KG1 (cell line): ENCODE results near the gene ZDHHC19.
"Not testable (repeated sequence)": the region's sequence is repeated elsewhere in the genome, so short reads cannot be mapped to it uniquely, and the experiment has no call there.

Experiments
- DNase-seq: peaks from one replicate; lab custom pipeline; 2025; lab: John Stamatoyannopoulos, UW

ZDHHC19 gene

DNA sequence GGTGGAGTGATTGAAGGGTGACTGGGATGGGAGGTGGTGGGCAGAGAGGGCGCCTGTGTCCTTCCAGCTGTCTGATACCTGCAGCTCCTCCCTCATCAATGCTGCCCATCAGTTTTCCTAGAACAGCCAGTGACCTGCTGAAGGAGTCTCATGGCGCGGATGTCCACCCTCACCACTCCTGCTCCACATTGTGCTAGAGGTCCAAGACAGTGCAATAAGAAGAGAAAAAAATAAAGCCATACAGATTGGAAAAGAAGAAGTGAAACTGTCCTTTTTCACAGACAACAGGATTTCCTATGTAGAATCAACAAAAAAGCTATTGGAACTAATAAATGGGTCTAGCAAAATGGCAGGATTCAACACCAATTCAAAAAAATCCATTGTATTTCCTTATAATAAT, 7.4 kb downstream of the ZDHHC19 start:
- DNase-seq = no peak

DNA sequence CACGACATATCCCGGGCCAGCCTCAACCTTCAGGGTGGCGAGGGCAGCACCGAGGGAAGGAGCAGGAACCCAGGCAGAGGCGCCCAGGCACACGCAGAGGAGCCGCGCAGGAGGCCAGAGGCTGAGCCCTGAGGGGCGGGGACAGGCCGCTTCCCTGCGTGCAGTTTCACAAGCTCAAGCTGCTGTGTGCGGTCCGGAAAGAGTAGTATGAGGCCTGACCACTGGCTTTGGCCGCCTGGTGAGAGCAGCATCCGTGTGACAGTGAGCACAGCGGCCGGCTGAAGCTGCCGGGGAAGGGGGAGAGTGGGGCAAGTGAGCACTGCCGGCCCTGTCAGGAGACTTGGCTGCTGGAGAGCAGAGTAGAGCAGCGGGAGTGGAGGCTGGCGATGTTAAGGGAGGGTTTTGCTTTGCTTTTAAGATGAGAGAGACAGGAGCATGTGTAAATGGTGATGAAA, 8.7 kb downstream of the ZDHHC19 start:
- DNase-seq = no peak

DNA sequence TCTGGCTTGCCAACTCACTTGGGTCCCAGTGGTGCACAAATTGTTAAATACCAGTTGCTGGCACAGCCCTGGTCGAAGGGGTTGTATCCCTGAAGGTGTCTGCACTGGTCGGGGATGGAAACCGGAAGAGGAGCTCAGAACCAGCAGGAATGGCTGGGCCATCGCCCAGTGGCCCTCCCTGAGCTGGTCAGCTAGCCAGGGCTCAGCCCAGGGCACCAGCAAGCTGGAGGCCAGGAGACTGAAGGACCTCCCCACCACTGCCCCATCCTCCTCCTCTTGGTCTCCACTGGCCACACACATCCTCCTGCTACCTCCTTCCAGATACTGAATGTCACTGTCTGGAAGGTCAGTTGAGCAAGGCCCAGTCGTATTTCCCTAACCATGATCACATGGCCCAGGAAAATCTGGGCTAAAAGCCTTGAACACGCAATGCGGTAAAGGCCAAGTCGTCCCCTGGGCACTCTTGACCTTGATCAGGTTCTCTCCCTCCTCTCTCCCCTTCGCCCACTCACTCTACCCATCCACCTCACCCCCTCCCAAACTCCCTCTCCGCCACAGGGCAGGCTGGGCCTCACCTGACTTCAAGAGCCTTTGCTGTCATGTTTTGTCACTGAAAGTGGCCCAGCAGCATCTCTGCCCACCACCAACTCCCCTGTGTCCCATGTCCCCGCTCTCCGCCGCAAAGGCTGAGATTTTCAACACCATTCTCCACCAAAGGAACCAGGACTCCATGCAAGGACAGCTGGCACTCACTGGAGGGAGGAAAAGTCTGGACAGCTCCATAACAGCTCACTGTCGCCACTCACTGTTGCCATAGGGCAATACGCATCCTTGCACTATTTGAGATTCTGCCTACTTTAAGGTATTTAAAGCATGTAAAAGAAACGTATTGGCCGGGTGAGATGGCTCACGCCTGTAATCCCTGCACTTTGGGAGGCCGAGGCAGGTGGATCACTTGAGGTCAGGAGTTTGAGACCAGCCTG, 12.1 kb downstream of the ZDHHC19 start:
- DNase-seq = no peak

DNA sequence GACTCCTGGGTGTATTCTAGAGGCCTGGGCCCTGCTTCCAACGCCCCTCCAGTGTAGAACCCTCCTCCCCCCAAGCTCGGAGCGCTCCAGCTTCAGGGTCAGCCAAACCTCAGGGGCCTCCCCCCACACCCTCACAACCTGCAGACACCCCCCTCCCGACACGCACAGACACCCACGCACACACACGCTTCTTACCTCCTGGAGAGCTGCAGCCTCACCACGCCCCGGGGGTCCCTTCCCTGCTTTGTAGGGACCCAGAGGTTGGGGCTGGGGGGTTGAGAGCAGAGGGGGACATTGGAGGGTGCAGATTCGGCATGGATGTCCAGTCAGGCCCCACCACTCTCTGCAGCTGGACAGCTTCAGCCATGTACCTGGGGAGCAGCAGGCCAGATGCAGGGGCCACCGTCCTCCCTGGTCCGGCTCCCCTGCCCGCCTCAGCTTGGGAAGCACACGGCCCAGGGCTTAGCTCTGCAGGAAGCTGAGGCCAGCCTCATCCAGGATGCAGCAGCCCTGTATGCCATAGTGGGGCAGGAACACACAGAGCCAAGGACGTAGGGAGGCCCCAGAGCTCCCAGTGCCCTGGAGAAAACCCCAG, 13.0 kb downstream of the ZDHHC19 start:
- DNase-seq = no peak

DNA sequence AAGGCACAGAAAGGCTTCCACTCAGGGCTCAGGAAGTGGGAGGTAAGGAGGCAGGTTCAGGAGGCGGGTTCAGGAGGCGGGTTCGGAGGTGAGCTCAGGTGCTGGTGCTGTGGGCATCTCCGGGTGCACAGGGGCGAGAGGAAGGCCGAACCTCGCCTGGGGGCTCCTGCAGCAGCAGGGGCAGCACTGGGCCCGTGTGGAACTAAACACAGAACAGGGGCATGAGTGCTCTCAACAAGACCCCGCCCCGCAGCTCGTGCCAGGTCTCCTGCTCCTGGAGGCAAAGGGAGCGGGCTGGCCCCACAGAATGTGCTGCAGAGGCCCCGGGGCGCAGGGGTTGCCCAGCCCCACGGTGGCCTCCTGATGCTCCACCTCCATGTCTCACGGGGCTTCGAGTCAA, 13.7 kb downstream of the ZDHHC19 start:
- DNase-seq = no peak

DNA sequence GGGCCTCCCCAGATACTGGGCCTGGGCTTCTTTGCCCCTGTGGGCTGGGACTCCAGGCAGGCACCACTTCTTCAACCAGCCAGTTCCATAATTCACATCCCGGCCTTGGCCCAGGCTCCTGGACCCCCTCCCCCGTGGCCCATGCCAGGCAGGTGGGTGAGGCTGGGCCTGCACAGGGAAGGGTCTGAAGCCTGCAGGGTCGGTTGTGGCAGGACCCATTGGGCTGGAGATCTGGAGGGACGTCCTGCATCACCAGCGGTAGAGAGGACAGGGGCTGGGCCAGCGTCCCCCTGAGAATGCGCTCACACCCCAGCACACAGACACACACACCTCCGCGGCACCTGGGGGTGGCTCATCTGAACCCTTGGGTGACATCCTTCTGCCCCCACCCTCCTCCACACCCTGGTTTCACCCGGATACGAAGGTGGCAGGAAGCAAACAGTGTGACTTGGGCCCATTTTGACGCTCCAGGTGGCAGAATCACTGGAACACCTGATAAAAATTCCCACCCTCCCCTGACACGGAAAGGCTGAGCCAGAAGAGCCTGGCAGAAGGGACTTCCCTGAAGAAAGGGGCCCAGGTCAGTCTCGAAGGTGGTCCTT, 15.4 kb downstream of the ZDHHC19 start:
- DNase-seq = no peak

GRCh38 chr3:196194542-196194915, 16.7 kb downstream of the ZDHHC19 start:
- DNase-seq = no peak

DNA sequence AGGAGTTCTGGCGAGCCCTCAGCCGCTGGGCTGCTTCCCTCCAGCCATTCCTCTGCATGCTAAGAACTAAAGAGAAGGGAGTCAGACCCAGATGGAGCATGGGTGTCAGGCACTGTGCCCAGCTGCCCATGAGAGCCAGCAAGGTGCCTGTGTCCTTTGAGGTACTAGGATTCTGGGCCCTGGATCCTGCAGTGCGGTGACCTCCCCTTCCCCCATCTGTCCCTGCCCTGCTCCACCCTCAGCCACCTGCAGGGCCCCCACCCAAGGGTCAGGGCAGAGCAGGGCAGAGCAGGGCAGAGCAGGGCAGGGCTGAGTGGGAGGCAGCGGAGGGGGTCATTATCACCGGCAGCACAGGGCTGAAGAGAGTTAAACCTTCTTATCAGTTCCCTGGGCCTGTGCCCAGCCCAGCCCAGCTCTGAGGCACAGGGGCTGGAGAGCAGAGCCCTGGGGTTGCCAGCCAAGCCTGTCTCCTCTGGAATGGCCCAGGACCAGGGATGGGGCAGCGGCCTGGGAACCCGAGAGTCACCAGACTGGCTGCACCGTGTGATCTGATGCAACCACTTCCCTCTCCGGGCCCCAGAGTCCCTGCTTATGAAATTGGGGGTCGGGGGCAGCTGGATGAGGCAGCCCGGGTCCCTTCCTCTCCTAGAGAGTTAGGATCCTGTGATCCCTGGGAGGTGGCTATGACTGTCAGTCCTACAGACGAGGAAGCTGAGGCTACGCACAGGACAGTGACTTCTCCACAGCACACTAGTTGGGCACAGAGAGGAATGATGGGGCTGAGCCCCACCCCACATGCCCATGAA, 17.3 kb downstream of the ZDHHC19 start:
- no peak for DNase-seq

- DNase-seq = no peak
Observed at GRCh38 chr3:196193133-196193735, 18.0 kb downstream of the ZDHHC19 start.

DNA sequence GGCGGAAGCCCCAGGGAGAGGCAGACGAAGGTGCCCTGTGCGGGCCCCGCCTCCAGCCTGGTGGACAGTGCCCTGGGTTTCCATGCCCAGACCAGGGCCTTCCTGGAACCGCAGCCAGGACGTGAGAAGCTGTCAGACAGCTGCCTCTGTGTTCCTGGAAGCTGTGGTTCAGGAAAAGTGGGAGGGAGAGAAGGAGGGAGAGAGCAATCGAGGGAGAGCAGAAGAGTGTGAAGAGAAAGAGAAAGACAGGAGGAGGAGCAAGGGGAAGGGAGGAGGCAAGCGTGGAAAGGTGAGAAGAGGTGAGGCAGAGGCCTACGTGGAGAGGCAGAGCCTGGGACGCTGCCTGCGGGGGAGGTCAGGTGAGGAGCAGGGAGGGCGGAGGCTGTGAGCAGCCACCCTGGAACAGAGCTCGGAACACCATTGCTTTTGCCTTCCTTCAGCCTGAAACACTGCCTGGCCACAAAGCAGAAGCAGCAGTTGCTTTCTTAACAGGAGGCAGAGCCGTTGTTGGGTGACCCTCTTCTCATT, 18.6 kb downstream of the ZDHHC19 start:
- DNase-seq = no peak

- no peak for DNase-seq
Observed at GRCh38 chr3:196192036-196192523, 19.1 kb downstream of the ZDHHC19 start.

DNA sequence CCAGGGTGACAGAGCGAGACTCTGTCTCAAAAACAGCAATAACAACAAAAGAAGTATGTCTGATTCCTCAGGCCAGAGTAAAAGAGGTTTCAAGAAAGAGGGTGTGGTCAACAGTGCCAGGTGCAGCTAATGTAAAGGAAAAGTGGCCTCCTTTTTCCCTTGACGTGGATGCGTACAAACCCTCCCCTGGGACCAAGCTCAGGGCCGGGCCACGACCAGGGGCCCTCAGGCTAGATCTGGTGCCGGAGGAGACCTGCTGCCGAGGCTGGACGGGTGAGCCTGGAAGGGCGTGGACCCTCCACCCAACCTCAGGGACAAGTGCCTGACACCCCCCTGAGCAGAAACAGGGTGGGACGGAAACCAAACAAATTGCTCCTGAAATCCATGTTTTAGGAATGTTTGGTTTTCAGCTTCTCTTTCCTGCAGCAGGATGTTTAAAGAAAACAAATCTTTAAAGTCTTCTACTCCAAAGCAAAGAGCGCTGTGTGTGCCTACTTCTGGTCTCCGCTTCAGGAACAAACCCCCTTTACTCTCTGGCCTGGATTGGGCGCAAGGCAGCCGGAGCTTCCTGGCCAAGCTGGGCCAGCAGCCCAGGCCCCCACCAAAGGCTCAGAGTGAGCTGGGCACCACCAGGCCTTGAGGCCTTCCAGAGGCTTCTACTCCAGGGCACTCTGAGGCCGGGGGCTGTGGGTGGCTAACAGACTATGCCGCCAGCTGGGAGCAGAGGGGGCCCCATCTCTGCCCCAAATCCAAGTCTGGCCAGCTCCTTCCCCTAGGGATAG, 21.4 kb downstream of the ZDHHC19 start:
- no peak for DNase-seq

DNA sequence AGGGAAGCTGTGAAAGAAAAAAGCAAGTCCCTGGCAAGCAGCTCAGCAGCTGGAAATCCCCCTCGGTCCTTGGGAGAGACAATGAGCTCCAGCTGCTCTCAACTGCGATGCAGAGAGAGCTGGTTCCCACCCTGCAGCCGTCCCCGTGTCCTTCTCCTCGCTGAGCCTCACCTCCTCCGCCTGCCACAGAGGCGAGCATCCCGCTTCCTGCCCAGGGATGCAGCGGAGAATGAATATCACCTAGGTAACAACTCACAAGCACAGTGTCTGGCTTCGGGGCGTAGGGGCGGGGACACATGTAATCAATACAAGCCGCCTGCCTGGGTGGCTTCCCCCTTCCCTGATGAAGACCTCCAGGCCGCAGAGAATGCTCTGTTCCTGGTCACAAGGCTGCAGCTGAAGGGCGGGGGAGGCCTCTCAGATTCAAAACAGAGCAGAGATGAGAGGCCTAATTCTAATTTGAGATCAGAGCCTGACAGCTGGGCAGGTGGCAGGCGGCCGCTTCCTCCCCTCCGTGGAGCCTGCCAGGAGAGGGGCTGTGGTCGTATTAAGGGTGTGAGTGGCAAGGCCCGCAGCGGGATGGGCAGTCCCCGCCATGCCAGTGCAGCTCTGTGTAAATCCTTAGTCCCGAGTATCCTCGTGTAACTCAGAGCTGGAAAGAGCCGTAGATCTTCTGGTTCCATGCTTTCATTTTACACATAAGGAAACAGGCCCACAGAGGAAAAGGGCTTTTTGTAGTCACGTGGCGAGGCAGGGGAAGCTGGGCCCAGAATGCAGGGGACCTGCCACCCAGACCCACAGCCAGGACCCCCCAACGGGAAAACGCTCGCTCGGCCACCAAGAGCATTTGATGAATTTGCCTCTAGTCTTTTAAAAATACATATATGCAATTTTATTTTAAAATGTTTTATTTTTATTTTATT, 24.3 kb downstream of the ZDHHC19 start:
- peak; percentile 21 for DNase-seq

DNA sequence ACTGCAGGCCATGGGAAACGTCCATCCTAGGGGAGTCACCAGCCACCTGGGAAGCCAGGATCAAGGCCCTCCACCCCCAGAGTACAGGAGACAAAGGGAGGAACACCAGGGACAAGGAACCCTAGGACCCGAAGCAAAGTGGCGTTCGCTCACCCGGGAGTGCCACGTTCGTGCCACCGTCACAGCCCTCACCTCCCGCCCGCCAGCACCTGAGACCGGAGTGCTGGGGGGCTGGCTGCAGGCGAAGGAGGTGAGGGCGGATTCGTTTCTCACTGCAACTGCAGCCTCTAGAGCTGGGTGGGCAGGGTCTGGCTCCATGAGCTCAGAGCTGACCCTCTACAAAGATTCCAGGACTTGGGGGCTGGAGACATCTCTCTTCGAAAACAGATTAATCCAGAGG, 26.3 kb downstream of the ZDHHC19 start:
- no peak for DNase-seq

- DNase-seq = not testable (repeated sequence)
Observed at GRCh38 chr3:196184169-196184432, 27.1 kb downstream of the ZDHHC19 start.

- DNase-seq = no peak
Observed at GRCh38 chr3:196181127-196181546, 30.1 kb downstream of the ZDHHC19 start.

DNA sequence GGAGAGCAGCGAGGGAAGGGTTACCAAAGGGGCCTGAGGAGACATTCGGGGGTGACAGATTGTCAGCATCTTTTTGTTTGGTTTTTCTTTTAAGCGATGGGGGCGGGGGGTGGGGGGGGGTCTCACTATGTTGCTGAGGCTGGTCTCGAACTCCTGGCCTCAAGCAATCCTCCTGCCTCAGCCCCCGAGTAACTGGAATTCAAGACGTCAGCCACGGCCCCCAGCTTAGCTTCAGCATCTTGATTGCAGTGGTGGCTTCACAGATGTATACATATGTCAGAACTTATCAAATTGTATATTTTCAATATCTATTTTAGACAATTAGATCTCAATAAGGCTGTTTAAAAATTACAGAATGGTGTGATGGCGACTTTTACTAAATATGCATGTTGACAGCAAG, 30.9 kb downstream of the ZDHHC19 start:
- DNase-seq = no peak

- peak; percentile 80 for DNase-seq
Observed at GRCh38 chr3:196179380-196180308, 31.6 kb downstream of the ZDHHC19 start.
